ENCODE results near the gene DIP2C. TPM values are rescaled to one million over a fixed set of nuclear protein-coding genes. Genes with fewer than 3 reads are reported as not detected.

DIP2C gene
- total RNA-seq, 1 donor from 2014 or later = 11.4 TPM

DNA sequence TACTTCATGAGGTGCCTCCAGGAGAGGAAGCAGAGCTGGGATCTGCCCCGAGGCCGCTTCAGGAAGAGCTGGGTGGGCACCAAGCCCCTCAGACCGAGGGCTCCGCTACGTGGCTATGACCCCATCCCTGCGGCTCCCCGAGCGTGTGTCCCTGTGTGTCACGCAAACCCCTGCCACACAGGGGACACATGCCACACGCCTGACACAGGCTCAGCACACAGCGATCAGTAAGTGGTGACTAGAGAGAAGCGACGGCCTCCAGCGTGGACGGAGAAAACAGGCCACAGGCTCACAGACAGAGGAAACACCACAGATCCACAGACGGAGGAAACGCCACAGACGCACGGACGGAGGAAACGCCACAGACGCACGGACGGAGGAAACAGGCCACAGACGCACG is 18.5 kb downstream of the DIP2C start:
- no peak overlapping the region for H3K4me3 ChIP-seq (ENCODE audit: low read depth, low read length)
- DNase-seq (ENCODE audit: low read depth) = no peak
- TF ChIP-seq, protein P1, sequence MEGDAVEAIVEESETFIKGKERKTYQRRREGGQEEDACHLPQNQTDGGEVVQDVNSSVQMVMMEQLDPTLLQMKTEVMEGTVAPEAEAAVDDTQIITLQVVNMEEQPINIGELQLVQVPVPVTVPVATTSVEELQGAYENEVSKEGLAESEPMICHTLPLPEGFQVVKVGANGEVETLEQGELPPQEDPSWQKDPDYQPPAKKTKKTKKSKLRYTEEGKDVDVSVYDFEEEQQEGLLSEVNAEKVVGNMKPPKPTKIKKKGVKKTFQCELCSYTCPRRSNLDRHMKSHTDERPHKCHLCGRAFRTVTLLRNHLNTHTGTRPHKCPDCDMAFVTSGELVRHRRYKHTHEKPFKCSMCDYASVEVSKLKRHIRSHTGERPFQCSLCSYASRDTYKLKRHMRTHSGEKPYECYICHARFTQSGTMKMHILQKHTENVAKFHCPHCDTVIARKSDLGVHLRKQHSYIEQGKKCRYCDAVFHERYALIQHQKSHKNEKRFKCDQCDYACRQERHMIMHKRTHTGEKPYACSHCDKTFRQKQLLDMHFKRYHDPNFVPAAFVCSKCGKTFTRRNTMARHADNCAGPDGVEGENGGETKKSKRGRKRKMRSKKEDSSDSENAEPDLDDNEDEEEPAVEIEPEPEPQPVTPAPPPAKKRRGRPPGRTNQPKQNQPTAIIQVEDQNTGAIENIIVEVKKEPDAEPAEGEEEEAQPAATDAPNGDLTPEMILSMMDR (conservative IDR thresholded peaks at IDR 0.05; ENCODE audit: low read depth, low read length) = no peak

DNA sequence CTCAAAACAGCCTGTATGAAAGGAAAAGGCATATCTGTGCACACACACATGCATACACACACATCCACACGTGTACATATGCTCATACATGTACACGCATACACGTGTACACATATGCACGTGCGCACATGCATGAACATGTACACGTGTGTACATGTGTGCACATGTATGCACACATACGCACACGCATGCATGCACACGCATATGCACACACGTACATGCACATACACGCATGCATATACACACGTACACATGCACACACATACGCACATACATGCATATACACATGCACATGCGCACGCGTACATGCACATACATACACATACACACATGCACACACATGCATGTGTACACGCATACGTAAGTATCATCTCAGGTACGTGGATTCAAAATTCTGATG is 19.4 kb downstream of the DIP2C start:
- TF ChIP-seq, protein P1 (conservative IDR thresholded peaks at IDR 0.05; ENCODE audit: low read depth, low read length) = no peak
- no peak for DNase-seq (ENCODE audit: low read depth)
- H3K4me3 ChIP-seq (ENCODE audit: low read depth, low read length) = no peak overlapping the region

DNA sequence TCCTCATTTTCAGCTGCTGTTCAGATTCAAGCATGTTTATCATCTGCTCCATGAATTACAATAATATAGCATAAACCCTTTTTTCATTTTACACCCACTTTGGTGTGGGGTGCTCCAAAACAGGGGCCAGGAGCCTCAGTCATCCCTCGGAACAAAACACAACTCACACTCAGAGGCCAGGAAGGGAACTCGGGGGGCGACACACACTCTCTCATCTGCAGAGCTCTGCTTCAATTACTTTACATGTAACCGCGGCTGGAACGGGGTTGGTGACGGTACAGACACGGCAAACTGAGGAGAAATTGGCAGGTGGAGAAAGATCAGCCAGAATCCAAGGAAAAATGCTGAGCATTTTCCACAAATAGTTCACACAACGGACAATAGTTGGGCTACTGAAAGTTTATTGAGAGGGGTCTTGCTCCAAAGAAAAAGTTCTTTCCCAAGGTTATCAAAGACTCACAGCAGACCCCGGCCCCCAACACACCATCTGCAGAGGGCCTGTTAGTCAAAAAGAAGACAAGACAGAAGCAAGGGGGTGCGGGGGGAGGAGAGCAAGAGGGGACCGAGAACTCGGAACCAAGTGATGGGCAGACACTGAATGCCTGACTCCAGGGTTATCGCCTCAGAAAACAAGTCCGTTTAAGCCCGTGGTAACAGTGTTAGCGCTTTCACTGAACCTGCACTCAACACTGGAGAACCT is 20.5 kb downstream of the DIP2C start:
- H3K4me3 ChIP-seq (ENCODE audit: low read depth, low read length) = no peak overlapping the region
- no peak for DNase-seq (ENCODE audit: low read depth)
- TF ChIP-seq, protein P1 (conservative IDR thresholded peaks at IDR 0.05; ENCODE audit: low read depth, low read length) = no peak

DNA sequence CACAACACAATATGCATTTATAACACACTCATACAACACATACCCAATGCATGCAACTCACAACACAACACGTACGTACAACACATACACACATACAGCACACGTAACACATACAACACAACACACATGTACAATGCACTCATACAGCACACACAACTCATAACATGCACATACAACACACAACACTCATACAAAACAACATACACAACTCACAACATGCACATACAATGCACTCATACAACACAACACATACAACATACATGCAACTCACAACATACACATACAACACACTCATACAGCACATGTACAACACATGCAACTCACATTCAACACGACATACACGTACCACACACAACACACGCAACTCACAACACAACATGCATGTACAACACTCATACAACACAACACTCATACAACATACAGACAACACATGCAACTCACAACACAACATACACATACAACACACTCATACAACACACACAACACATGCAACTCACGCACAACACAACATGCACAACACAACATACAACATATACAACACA is 21.8 kb downstream of the DIP2C start:
- no peak for DNase-seq (ENCODE audit: low read depth)
- TF ChIP-seq, protein P1 (conservative IDR thresholded peaks at IDR 0.05; ENCODE audit: low read depth, low read length) = no peak
- no peak overlapping the region for H3K4me3 ChIP-seq (ENCODE audit: low read depth, low read length)

DNA sequence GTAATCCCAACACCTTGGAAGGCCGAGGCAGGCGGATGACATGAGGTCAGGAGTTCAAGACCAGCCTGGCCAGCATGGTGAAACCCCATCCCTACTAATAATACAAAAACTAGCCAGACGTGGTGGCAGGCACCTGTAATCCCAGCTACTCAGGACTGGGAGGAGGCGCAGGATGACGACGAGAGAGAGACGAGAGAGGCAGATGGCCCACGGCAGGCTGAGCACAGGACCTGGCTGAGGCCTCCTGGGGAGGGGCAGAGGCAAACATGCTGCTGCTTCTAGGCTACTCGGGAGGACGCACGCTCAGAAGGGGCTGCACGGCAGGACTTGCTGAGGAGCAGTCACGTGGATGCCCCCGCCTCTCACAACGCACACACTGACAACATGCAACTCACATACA is 22.4 kb downstream of the DIP2C start:
- no peak overlapping the region for H3K4me3 ChIP-seq (ENCODE audit: low read depth, low read length)
- DNase-seq (ENCODE audit: low read depth) = no peak
- TF ChIP-seq, protein P1 (conservative IDR thresholded peaks at IDR 0.05; ENCODE audit: low read depth, low read length) = no peak

DNA sequence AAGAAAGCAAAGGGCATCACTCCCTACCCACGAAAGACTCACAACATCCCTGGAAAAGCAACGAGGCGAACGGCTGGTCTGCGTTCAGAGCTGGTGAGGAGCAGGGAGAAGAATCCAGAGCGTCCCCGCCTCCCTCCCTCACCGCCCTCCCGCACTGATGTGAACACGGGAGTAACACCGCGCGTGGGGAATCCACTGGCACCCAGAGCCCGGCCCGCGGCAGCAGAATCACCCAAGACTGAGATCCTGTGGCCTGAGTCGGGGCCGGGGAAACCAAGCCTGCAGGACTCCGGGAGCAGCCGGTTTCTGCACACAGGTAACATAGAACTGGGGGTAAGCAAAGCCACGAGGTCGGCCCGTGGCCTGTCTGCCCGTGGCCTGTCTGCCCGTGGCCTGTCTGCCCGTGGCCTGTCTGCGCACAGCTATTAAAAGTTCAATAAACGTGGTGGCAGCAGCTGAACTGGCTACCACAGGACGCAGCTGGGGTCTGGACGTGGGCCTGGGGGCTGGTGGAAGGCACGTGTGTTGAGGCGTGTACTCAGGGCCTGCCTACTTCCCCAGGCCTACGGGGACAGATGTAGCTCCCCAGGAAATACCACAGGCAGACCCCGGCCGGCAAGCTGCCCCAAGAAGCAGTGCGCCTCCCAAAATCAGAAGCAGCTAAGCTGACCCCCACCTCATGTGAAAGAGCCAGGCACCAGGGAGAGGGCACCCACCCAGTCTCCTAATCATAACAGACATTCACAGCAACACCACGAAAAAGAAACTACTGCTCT is 23.0 kb downstream of the DIP2C start:
- TF ChIP-seq, protein P1 (conservative IDR thresholded peaks at IDR 0.05; ENCODE audit: low read depth, low read length) = no peak
- DNase-seq (ENCODE audit: low read depth) = no peak
- no peak overlapping the region for H3K4me3 ChIP-seq (ENCODE audit: low read depth, low read length)
